Mammary epithelial cell (primary cell): ENCODE results near the gene RPL21.

ENCODE experiments used
- EZH2 ChIP-seq: IDR thresholded peaks from 2 replicates; pipeline ENCODE4 v1.6.1; 2012; ENCODE audit warnings: low read length, inconsistent platforms, borderline replicate concordance
- TF ChIP-seq, protein P1 (sequence below), 2 donors: IDR thresholded peaks in 1 of 2; conservative IDR thresholded peaks in 1 of 2; 2 replicates each; pipeline ENCODE4 v1.5.1; 2011 to 2012; ENCODE audit warnings: inconsistent platforms in 2 of 2, low read length in 2 of 2, mild to moderate bottlenecking in 2 of 2, control low read depth in 1 of 2, low read depth in 1 of 2; ENCODE audit not compliant: insufficient read depth in 1 of 2; ENCODE audit errors: extremely low read depth in 1 of 2

- TF ChIP-seq, protein P1, sequence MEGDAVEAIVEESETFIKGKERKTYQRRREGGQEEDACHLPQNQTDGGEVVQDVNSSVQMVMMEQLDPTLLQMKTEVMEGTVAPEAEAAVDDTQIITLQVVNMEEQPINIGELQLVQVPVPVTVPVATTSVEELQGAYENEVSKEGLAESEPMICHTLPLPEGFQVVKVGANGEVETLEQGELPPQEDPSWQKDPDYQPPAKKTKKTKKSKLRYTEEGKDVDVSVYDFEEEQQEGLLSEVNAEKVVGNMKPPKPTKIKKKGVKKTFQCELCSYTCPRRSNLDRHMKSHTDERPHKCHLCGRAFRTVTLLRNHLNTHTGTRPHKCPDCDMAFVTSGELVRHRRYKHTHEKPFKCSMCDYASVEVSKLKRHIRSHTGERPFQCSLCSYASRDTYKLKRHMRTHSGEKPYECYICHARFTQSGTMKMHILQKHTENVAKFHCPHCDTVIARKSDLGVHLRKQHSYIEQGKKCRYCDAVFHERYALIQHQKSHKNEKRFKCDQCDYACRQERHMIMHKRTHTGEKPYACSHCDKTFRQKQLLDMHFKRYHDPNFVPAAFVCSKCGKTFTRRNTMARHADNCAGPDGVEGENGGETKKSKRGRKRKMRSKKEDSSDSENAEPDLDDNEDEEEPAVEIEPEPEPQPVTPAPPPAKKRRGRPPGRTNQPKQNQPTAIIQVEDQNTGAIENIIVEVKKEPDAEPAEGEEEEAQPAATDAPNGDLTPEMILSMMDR (conservative IDR thresholded peaks at IDR 0.05 in 1 of 2, IDR thresholded peaks at IDR 0.05 in 1 of 2; ENCODE audit: extremely low read depth in 1 of 2, insufficient read depth in 1 of 2, low read depth in 1 of 2, low read length in 2 of 2): no peak
- no peak for TF ChIP-seq EZH2
Observed at GRCh38 chr13:27201661-27202060, 49.7 kb upstream of the RPL21 start.
